Central memory CD8-positive, alpha-beta T cell (primary cell): ENCODE data around the gene UPB1.
A peak's percentile ranks its signal among the peaks of the same experiment; 100 is the strongest.

Experiments used
- ATAC-seq: fragments of 150-1000 bp; cut with Tn5 transposase; replicated peaks from 2 replicates; pipeline ENCODE4 v1.10.0; 2022; ENCODE audit warnings: mild to moderate bottlenecking, moderate FRiP score, moderate number of reproducible peaks; ENCODE audit not compliant: poor library complexity, severe bottlenecking; ENCODE audit errors: extremely low read depth
- DNase-seq, 2 donors: peaks; one replicate each; pipeline ENCODE4 v3.0.0; 2021; ENCODE audit warnings: low spot score in 2 of 2
- H3K27ac Mint-ChIP-seq: one replicate; pipeline ENCODE4 v1.8.0; 2022; ENCODE audit warnings: low read depth, mild to moderate bottlenecking, moderate library complexity, mixed read lengths
- H3K27me3 Mint-ChIP-seq: one replicate; pipeline ENCODE4 v1.8.0; 2022; ENCODE audit warnings: mixed read lengths
- H3K36me3 Mint-ChIP-seq: one replicate; pipeline ENCODE4 v1.8.0; 2022; ENCODE audit warnings: mild to moderate bottlenecking, moderate library complexity, mixed read lengths; ENCODE audit not compliant: insufficient read depth
- H3K4me1 Mint-ChIP-seq: one replicate; pipeline ENCODE4 v1.8.0; 2022; ENCODE audit warnings: mixed read lengths
- H3K4me3 Mint-ChIP-seq: one replicate; pipeline ENCODE4 v1.8.0; 2022; ENCODE audit warnings: mild to moderate bottlenecking, moderate library complexity, mixed read lengths
- H3K9me3 Mint-ChIP-seq: one replicate; pipeline ENCODE4 v1.8.0; 2022; ENCODE audit warnings: mixed read lengths

UPB1 gene

GRCh38 chr22:24465566-24465965 is 29.6 kb upstream of the UPB1 start:
- H3K9me3 Mint-ChIP-seq = no peaks in the 10 kb centered on the region
- DNase-seq = no peak

GRCh38 chr22:24465975-24466374 is 29.2 kb upstream of the UPB1 start:
- Mint-ChIP-seq H3K4me3 (no peak overlapping the region), H3K27ac (no peak overlapping the region), H3K9me3 (no peaks in the 10 kb centered on the region), H3K36me3 (no peaks in the 10 kb centered on the region), H3K4me1 (no peaks in the 10 kb centered on the region), H3K27me3 (no peaks in the 10 kb centered on the region)
- DNase-seq (no peak), ATAC-seq (no peak)

More at GRCh38 chr22:24465566-24465965, 29.6 kb upstream of the UPB1 start:
- no peak overlapping the region for H3K27ac Mint-ChIP-seq
- peaks cover 4% of the 10 kb centered on the region for H3K4me1 Mint-ChIP-seq
- no peak overlapping the region for H3K4me3 Mint-ChIP-seq
- H3K27me3 Mint-ChIP-seq = no peaks in the 10 kb centered on the region
- no peaks in the 10 kb centered on the region for H3K36me3 Mint-ChIP-seq
- no peak for ATAC-seq

GRCh38 chr22:24466716-24467328 is 28.3 kb upstream of the UPB1 start:
- no peaks in the 10 kb centered on the region for H3K4me1 Mint-ChIP-seq
- no peaks in the 10 kb centered on the region for H3K9me3 Mint-ChIP-seq
- DNase-seq (no peak), ATAC-seq (no peak)
- no peak overlapping the region for H3K4me3 Mint-ChIP-seq
- no peaks in the 10 kb centered on the region for H3K36me3 Mint-ChIP-seq
- no peaks in the 10 kb centered on the region for H3K27me3 Mint-ChIP-seq
- H3K27ac Mint-ChIP-seq = no peak overlapping the region

- Mint-ChIP-seq H3K9me3 (no peaks in the 10 kb centered on the region), H3K4me3 (no peak overlapping the region), H3K4me1 (no peaks in the 10 kb centered on the region), H3K27me3 (no peaks in the 10 kb centered on the region), H3K27ac (no peak overlapping the region), H3K36me3 (no peaks in the 10 kb centered on the region)
- no peak for DNase-seq
- ATAC-seq = no peak
These were observed 27.8 kb upstream of the UPB1 start for GRCh38 chr22:24467340-24467739.

- no peak for ATAC-seq
- no peaks in the 10 kb centered on the region for H3K4me1 Mint-ChIP-seq
- H3K27me3 Mint-ChIP-seq = no peaks in the 10 kb centered on the region
- DNase-seq = no peak
- H3K27ac Mint-ChIP-seq = no peak overlapping the region
- H3K4me3 Mint-ChIP-seq = no peak overlapping the region
- no peaks in the 10 kb centered on the region for H3K9me3 Mint-ChIP-seq
- H3K36me3 Mint-ChIP-seq = no peaks in the 10 kb centered on the region
These were observed 23.6 kb upstream of the UPB1 start for GRCh38 chr22:24471570-24471969.

- DNase-seq (no peak), ATAC-seq (no peak)
- Mint-ChIP-seq H3K4me1 (no peaks in the 10 kb centered on the region), H3K27me3 (no peaks in the 10 kb centered on the region), H3K9me3 (no peaks in the 10 kb centered on the region), H3K36me3 (peaks cover 1% of the 10 kb centered on the region), H3K27ac (no peak overlapping the region), H3K4me3 (no peak overlapping the region)
These were observed 21.8 kb upstream of the UPB1 start for GRCh38 chr22:24473284-24473683.

- ATAC-seq = no peak
- Mint-ChIP-seq H3K4me3 (no peak overlapping the region), H3K27ac (no peak overlapping the region)
These were observed 20.9 kb upstream of the UPB1 start for GRCh38 chr22:24474221-24474620.

GRCh38 chr22:24474649-24475255 is 20.4 kb upstream of the UPB1 start:
- no peaks in the 10 kb centered on the region for H3K27me3 Mint-ChIP-seq
- H3K27ac Mint-ChIP-seq = no peak overlapping the region
- H3K4me1 Mint-ChIP-seq = no peaks in the 10 kb centered on the region
- H3K36me3 Mint-ChIP-seq = peaks cover 3% of the 10 kb centered on the region
- ATAC-seq (no peak), DNase-seq (no peak)
- H3K9me3 Mint-ChIP-seq = no peaks in the 10 kb centered on the region
- no peak overlapping the region for H3K4me3 Mint-ChIP-seq

More at GRCh38 chr22:24474221-24474620, 20.9 kb upstream of the UPB1 start:
- DNase-seq = no peak
- no peaks in the 10 kb centered on the region for H3K4me1 Mint-ChIP-seq
- no peaks in the 10 kb centered on the region for H3K27me3 Mint-ChIP-seq
- no peaks in the 10 kb centered on the region for H3K9me3 Mint-ChIP-seq
- peaks cover 3% of the 10 kb centered on the region for H3K36me3 Mint-ChIP-seq

- Mint-ChIP-seq H3K36me3 (peaks cover 8% of the 10 kb centered on the region), H3K4me1 (peaks cover 7% of the 10 kb centered on the region), H3K4me3 (no peak overlapping the region), H3K27ac (no peak overlapping the region), H3K27me3 (no peaks in the 10 kb centered on the region), H3K9me3 (no peaks in the 10 kb centered on the region)
- DNase-seq = no peak
- ATAC-seq = no peak
These were observed 13.5 kb upstream of the UPB1 start for GRCh38 chr22:24481641-24482040.

- Mint-ChIP-seq H3K27me3 (no peaks in the 10 kb centered on the region), H3K9me3 (no peaks in the 10 kb centered on the region), H3K4me3 (no peak overlapping the region), H3K27ac (no peak overlapping the region), H3K4me1 (peaks cover 12% of the 10 kb centered on the region), H3K36me3 (peaks cover 8% of the 10 kb centered on the region)
- ATAC-seq = no peak
- DNase-seq = no peak
These were observed 12.6 kb upstream of the UPB1 start for GRCh38 chr22:24482575-24482974.

GRCh38 chr22:24482998-24483397 is 12.1 kb upstream of the UPB1 start:
- no peak for ATAC-seq
- no peak overlapping the region for H3K27ac Mint-ChIP-seq
- no peaks in the 10 kb centered on the region for H3K27me3 Mint-ChIP-seq
- peaks cover 12% of the 10 kb centered on the region for H3K4me1 Mint-ChIP-seq
- H3K36me3 Mint-ChIP-seq = peaks cover 7% of the 10 kb centered on the region
- H3K9me3 Mint-ChIP-seq = no peaks in the 10 kb centered on the region
- H3K4me3 Mint-ChIP-seq = no peak overlapping the region
- no peak for DNase-seq

- Mint-ChIP-seq H3K9me3 (no peaks in the 10 kb centered on the region), H3K27ac (peak overlapping the region; percentile 20), H3K4me3 (no peak overlapping the region), H3K27me3 (no peaks in the 10 kb centered on the region), H3K36me3 (peaks cover 4% of the 10 kb centered on the region), H3K4me1 (peaks cover 12% of the 10 kb centered on the region)
- ATAC-seq = no peak
- DNase-seq = no peak
These were observed 11.1 kb upstream of the UPB1 start for GRCh38 chr22:24483976-24484545.

GRCh38 chr22:24485170-24485569 is 10.0 kb upstream of the UPB1 start:
- H3K27ac Mint-ChIP-seq = no peak overlapping the region
- peaks cover 4% of the 10 kb centered on the region for H3K36me3 Mint-ChIP-seq
- DNase-seq (no peak), ATAC-seq (no peak)
- peaks cover 12% of the 10 kb centered on the region for H3K4me1 Mint-ChIP-seq
- H3K4me3 Mint-ChIP-seq = no peak overlapping the region
- H3K27me3 Mint-ChIP-seq = no peaks in the 10 kb centered on the region
- no peaks in the 10 kb centered on the region for H3K9me3 Mint-ChIP-seq
